Measurements from ENCODE around the gene KIF5C.
"Not testable (repeated sequence)": the region's sequence is repeated elsewhere in the genome, so short reads cannot be mapped to it uniquely, and the experiment has no call there.

Gene KIF5C

GRCh38 chr2:148963461-148963860, 88.4 kb downstream of the KIF5C start:
- no peak for DNase-seq

GRCh38 chr2:148965623-148966437, 90.8 kb downstream of the KIF5C start:
- DNase-seq: no peak

- no peak for DNase-seq
Observed at GRCh38 chr2:148966438-148966758, 91.4 kb downstream of the KIF5C start.

GRCh38 chr2:148967056-148967455, 92.0 kb downstream of the KIF5C start:
- DNase-seq: peak in 2 of 58 donors; percentile 19 to 31

GRCh38 chr2:148967578-148967977, 92.6 kb downstream of the KIF5C start:
- DNase-seq: peak in 6 of 58 donors; percentile 7 to 40 (median 22)

- no peak for DNase-seq
Observed at GRCh38 chr2:148968301-148968700, 93.3 kb downstream of the KIF5C start.

- DNase-seq: no peak
Observed at GRCh38 chr2:148968776-148969319, 93.8 kb downstream of the KIF5C start.

GRCh38 chr2:148969659-148970061, 94.6 kb downstream of the KIF5C start:
- no peak for DNase-seq

- no peak for DNase-seq
Observed at GRCh38 chr2:148970385-148970784, 95.4 kb downstream of the KIF5C start.

GRCh38 chr2:148971547-148971946, 96.5 kb downstream of the KIF5C start:
- DNase-seq: no peak

GRCh38 chr2:148974095-148974494, 99.1 kb downstream of the KIF5C start:
- DNase-seq: no peak

- DNase-seq: peak in 8 of 58 donors; percentile 6 to 36 (median 22)
Observed at GRCh38 chr2:148978026-148978685, 103.1 kb downstream of the KIF5C start.

GRCh38 chr2:148978706-148979105, 103.7 kb downstream of the KIF5C start:
- DNase-seq: no peak

GRCh38 chr2:148979164-148979918, 104.3 kb downstream of the KIF5C start:
- no peak for DNase-seq

- DNase-seq: no peak
Observed at GRCh38 chr2:148979919-148980277, 104.9 kb downstream of the KIF5C start.

GRCh38 chr2:148980496-148980895, 105.5 kb downstream of the KIF5C start:
- DNase-seq: not testable (repeated sequence)

- peak in 4 of 58 donors; percentile 9 to 24 (median 17) for DNase-seq
Observed at GRCh38 chr2:148981324-148981723, 106.3 kb downstream of the KIF5C start.

GRCh38 chr2:148981781-148982180, 106.8 kb downstream of the KIF5C start:
- DNase-seq: no peak

- peak in 23 of 58 donors; percentile 3 to 62 (median 29) for DNase-seq
Observed at GRCh38 chr2:148982282-148982681, 107.3 kb downstream of the KIF5C start.

- DNase-seq: no peak
Observed at GRCh38 chr2:148983896-148984295, 108.9 kb downstream of the KIF5C start.

- no peak for DNase-seq
Observed at GRCh38 chr2:148984449-148984848, 109.4 kb downstream of the KIF5C start.

- DNase-seq: no peak
Observed at GRCh38 chr2:148987286-148987685, 112.3 kb downstream of the KIF5C start.

All from anterior cingulate cortex (tissue), 58 donors.